Loucy (cell line): ENCODE data around the gene MACO1.

Experiments used
- H2AFZ ChIP-seq: fragments of 200-600 bp; sonication (generic); 2 replicates; pipeline ENCODE4 v1.6.0; 2016; ENCODE audit warnings: antibody characterized with exemption, mild to moderate bottlenecking, low read length, moderate library complexity
- H3F3A ChIP-seq: fragments of 200-600 bp; 2 replicates; pipeline ENCODE4 v1.6.0; 2016; ENCODE audit warnings: antibody characterized with exemption, low read depth, mild to moderate bottlenecking
- H3K27me3 ChIP-seq: fragments of 200-600 bp; sonication (generic); 2 replicates; pipeline ENCODE4 v1.6.1; 2014; ENCODE audit warnings: low read length, mild to moderate bottlenecking; ENCODE audit not compliant: insufficient read depth, poor library complexity, severe bottlenecking
- H3K36me3 ChIP-seq: fragments of 200-600 bp; sonication (generic); 2 replicates; pipeline ENCODE4 v1.6.1; 2016; ENCODE audit warnings: low read length; ENCODE audit not compliant: insufficient read depth
- H3K4me1 ChIP-seq: fragments of 200-600 bp; sonication (generic); 2 replicates; pipeline ENCODE4 v1.5.1; 2014; ENCODE audit warnings: low read length, mild to moderate bottlenecking; ENCODE audit not compliant: insufficient read depth, poor library complexity, severe bottlenecking
- H3K4me2 ChIP-seq: fragments of 200-600 bp; sonication (generic); 2 replicates; pipeline ENCODE4 v1.6.0; 2014; ENCODE audit warnings: antibody characterized with exemption, low read length, low read depth, mild to moderate bottlenecking; ENCODE audit not compliant: poor library complexity, severe bottlenecking
- H3K4me3 ChIP-seq: fragments of 200-600 bp; sonication (generic); 2 replicates; pipeline ENCODE4 v1.5.1; 2014; ENCODE audit warnings: low read length, mild to moderate bottlenecking, mixed read lengths; ENCODE audit not compliant: poor library complexity, severe bottlenecking
- H3K79me2 ChIP-seq: fragments of 200-600 bp; sonication (generic); 2 replicates; pipeline ENCODE4 v1.6.1; 2014; ENCODE audit warnings: low read length; ENCODE audit not compliant: insufficient read depth
- H3K9ac ChIP-seq: fragments of 200-600 bp; sonication (generic); 2 replicates; pipeline ENCODE4 v1.6.0; 2014; ENCODE audit warnings: mild to moderate bottlenecking, low read depth, low read length, moderate library complexity; ENCODE audit not compliant: poor library complexity, severe bottlenecking
- H3K9me2 ChIP-seq: fragments of 200-600 bp; sonication (generic); replicated peaks from 2 replicates; pipeline ENCODE4 v1.6.1; 2016; ENCODE audit warnings: low read depth, low read length, mixed read lengths
- H3K9me3 ChIP-seq: fragments of 200-600 bp; sonication (generic); 2 replicates; pipeline ENCODE4 v1.6.1; 2014; ENCODE audit warnings: mild to moderate bottlenecking, antibody characterized with exemption, low read length, low read depth; ENCODE audit not compliant: insufficient read depth
- H4K20me1 ChIP-seq: fragments of 200-600 bp; sonication (generic); 2 replicates; pipeline ENCODE4 v1.6.0; 2014; ENCODE audit warnings: antibody characterized with exemption, low read length, mild to moderate bottlenecking; ENCODE audit not compliant: insufficient read depth, poor library complexity, severe bottlenecking
- EZH2phosphoT487 ChIP-seq: fragments of 200-600 bp; IDR thresholded peaks from 2 replicates; pipeline ENCODE4 v1.6.1; 2018; ENCODE audit warnings: antibody characterized with exemption, mild to moderate bottlenecking, moderate library complexity, borderline replicate concordance
- TF ChIP-seq, protein P1 (sequence below): fragments of 200-600 bp; sonication (generic); conservative IDR thresholded peaks from 2 replicates; pipeline ENCODE4 v1.5.1; 2014; ENCODE audit warnings: mild to moderate bottlenecking, antibody characterized with exemption, low read length

Gene MACO1

DNA sequence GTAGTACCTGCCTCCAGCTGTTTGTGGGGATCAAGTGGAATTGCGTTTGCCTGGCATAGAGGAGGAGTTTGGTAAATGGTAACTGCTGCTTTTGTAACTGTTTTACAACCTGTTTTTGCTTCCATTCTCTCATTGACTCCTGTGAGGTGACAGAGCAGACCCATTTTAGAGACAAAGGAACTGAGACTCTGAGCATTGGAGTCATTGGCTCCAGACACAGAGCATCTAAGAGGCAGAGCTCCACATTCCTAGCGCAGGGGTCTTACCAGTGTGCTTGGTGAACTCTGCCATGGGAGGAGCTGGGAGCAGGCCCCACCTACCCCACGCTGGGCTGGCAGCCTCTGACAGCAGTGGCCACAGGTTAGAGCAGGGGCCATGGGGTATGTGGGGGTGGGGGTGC is 115.1 kb downstream of the MACO1 start:
- Histone ChIP-seq H3K9ac (no peak overlapping the region), H3K9me3 (no peaks in the 10 kb centered on the region), H3K36me3 (no peaks in the 10 kb centered on the region), H2AFZ (no peak overlapping the region), H3K4me1 (peaks cover 12% of the 10 kb centered on the region), H3F3A (no peaks in the 10 kb centered on the region), H3K4me3 (no peak overlapping the region), H3K79me2 (no peaks in the 10 kb centered on the region), H3K27me3 (no peaks in the 10 kb centered on the region), H3K9me2 (no peaks in the 10 kb centered on the region), H4K20me1 (no peaks in the 10 kb centered on the region), H3K4me2 (no peak overlapping the region)
- TF ChIP-seq, protein P1, sequence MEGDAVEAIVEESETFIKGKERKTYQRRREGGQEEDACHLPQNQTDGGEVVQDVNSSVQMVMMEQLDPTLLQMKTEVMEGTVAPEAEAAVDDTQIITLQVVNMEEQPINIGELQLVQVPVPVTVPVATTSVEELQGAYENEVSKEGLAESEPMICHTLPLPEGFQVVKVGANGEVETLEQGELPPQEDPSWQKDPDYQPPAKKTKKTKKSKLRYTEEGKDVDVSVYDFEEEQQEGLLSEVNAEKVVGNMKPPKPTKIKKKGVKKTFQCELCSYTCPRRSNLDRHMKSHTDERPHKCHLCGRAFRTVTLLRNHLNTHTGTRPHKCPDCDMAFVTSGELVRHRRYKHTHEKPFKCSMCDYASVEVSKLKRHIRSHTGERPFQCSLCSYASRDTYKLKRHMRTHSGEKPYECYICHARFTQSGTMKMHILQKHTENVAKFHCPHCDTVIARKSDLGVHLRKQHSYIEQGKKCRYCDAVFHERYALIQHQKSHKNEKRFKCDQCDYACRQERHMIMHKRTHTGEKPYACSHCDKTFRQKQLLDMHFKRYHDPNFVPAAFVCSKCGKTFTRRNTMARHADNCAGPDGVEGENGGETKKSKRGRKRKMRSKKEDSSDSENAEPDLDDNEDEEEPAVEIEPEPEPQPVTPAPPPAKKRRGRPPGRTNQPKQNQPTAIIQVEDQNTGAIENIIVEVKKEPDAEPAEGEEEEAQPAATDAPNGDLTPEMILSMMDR, result no peak
- TF ChIP-seq EZH2phosphoT487, result no peak

DNA sequence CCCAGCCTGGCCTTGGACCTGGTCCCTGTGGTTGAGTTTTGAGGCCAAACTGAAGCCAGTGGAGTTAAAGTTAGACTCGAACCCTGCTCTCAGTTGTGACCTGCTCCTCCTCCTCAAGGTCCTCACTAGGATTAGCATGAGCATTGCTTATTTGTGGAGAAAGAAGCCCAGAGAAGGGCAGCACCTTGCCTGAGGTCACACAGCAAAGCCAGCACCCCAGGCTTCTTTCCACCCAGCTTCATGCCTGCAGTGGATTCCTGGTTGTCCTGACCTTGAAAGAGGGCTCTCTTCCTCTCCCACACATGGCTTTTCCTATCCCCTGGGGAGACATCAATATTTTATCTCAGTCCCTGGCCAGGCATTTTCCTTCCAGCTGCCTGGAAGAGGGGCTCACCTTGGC is 115.5 kb downstream of the MACO1 start:
- Histone ChIP-seq H2AFZ (no peak overlapping the region), H3K4me2 (no peak overlapping the region), H3K36me3 (no peaks in the 10 kb centered on the region), H3K79me2 (no peaks in the 10 kb centered on the region), H3F3A (no peaks in the 10 kb centered on the region), H3K9ac (no peak overlapping the region), H3K9me3 (no peaks in the 10 kb centered on the region), H3K9me2 (no peaks in the 10 kb centered on the region), H3K4me3 (no peak overlapping the region), H4K20me1 (no peaks in the 10 kb centered on the region), H3K27me3 (no peaks in the 10 kb centered on the region), H3K4me1 (peaks cover 12% of the 10 kb centered on the region)
- TF ChIP-seq EZH2phosphoT487, result no peak
- TF ChIP-seq, protein P1, result no peak

DNA sequence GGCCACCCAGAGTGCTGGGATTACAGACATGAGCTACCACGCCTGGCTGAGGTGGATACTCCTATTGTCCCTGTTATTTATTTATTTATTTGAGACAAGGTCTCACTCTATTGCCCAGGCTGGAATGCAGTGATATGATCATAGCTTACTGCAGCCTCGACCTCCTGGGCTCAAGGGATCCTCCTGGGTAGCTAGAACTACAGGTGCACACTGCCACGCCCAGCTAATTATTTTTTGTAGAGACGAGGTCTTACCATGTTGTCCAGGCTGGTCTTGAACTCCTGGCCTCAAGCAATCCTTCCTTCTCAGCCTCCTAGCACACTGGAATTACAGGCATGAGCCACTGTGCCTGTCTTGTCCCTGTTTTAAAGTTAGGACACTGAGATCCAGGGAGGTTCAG is 117.9 kb downstream of the MACO1 start:
- no peak overlapping the region for H2AFZ ChIP-seq
- H3K9me3 ChIP-seq, result no peaks in the 10 kb centered on the region
- H3F3A ChIP-seq, result no peaks in the 10 kb centered on the region
- H4K20me1 ChIP-seq, result no peaks in the 10 kb centered on the region
- no peak overlapping the region for H3K4me3 ChIP-seq
- no peaks in the 10 kb centered on the region for H3K36me3 ChIP-seq
- no peaks in the 10 kb centered on the region for H3K9me2 ChIP-seq
- H3K9ac ChIP-seq, result no peak overlapping the region
- H3K4me1 ChIP-seq, result peaks cover 12% of the 10 kb centered on the region
- H3K27me3 ChIP-seq, result no peaks in the 10 kb centered on the region
- TF ChIP-seq, protein P1, result no peak
- TF ChIP-seq EZH2phosphoT487, result no peak
- H3K4me2 ChIP-seq, result no peak overlapping the region
- H3K79me2 ChIP-seq, result no peaks in the 10 kb centered on the region
